NCI-H146 treated with DMSO at 0.1 percent for 48 hours (cell line): ENCODE results near the gene ELP4.

Source experiments
- DNase-seq: peaks from one replicate; lab custom pipeline; 2025; ENCODE audit not compliant: unreplicated experiment; lab: John Stamatoyannopoulos, UW

ELP4 gene

GRCh38 chr11:31798057-31798553 is 288.5 kb downstream of the ELP4 start:
- no peak for DNase-seq

- DNase-seq = no peak
Observed at GRCh38 chr11:31798554-31799434, 289.2 kb downstream of the ELP4 start.

DNA sequence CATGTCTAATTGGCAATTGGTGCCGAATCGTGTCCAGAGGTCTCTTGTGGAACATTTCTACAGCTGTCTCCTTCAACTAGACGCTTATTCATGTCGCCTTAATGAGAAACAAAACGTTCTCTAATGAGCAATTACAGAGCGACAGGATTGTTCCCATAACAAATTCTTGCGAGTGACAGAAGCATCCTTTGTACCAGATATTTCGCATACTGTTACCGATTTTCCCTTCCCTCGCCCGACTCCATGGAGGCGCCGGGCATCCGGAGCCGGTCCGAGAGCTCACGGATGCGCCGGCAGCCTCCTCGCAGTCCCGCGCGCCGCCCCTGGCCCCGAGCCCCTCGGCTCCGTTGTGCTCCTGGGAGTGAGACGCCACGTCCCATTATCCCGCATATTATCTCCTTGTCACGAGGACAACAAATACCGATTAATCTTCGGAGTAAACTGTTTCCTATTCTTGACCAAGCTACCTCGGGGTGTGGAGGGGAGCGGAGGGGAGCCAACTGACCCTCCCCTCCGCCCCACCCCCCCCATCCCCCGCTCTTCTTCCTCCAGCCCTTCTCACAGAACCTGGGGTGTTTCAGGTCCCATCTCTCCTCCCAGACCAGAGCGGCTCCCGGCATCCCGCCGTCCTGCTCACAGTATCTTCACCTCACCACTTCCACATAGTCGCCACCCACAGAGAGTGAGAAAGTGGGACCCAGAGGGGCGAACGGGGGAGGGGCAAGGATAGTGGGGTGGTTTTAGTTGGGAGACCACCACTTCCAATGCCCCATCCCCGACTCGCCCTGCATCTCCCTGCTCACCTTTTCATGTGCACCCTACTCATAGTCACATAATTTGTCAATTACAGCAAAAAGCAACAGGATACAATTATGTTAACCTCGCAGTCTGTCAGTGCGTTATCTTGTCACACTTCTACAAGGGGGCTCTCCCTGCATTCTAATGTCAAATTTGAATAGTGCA is 290.1 kb downstream of the ELP4 start:
- no peak for DNase-seq

GRCh38 chr11:31800398-31801265 is 291.1 kb downstream of the ELP4 start:
- no peak for DNase-seq

DNA sequence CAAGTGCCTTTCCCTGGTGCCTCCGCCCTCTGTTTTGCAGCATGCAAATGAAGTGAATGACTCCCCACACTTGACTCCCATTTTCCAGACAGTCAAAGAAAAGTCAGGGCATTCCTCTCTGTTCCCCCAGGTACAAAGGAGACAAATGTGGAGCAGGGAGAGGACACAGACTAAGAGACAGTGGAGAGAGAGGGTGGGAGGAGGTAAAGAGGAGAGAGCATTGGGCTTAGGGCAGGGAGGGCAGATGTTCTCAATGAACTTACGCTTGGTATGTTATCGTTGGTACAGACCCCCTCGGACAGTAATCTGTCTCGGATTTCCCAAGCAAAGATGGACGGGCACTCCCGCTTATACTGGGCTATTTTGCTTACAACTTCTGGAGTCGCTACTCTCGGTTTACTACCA is 291.7 kb downstream of the ELP4 start:
- no peak for DNase-seq

DNA sequence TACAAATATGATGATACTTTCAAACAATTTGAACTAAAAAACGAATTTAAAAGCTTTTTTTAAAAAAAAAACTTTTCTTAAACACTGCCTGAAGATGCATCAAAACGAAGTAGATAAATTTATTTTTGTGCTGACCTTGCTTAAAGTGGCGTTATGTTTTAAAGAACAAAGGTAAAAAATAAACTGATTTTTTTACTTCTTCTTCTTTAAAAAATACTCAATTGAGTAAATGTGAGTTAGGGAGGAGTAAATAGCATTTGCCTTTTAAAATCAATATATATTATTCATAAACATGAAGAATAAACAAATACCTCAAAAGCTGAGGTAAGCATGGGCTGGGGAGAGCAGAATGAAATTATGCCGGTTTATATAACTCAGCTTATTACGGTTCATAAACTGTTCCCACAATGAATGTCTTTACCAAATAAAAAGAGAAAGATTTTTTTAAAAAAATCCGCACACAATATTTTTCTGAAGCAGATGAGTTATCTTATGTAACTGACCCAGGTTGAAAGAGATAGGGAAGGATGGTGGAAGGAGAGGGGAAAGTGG is 292.5 kb downstream of the ELP4 start:
- DNase-seq = no peak

DNA sequence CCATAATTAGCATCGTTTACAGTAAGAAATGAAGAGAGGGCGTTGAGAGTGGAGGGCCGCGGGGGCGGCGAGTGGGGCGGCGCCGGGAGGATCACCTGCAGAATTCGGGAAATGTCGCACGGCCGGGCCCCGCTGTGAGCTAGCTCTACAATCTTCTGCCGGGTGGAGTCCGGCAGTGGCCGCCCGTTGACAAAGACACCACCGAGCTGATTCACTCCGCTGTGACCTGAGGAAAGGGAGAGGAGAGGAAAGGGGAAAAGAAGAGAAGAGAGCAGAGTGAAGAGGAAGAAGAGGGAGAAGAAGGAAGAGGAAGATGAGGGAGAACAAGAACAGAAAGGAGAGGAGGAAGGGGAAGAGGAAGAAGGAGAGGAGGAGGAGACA is 293.0 kb downstream of the ELP4 start:
- DNase-seq = no peak

DNA sequence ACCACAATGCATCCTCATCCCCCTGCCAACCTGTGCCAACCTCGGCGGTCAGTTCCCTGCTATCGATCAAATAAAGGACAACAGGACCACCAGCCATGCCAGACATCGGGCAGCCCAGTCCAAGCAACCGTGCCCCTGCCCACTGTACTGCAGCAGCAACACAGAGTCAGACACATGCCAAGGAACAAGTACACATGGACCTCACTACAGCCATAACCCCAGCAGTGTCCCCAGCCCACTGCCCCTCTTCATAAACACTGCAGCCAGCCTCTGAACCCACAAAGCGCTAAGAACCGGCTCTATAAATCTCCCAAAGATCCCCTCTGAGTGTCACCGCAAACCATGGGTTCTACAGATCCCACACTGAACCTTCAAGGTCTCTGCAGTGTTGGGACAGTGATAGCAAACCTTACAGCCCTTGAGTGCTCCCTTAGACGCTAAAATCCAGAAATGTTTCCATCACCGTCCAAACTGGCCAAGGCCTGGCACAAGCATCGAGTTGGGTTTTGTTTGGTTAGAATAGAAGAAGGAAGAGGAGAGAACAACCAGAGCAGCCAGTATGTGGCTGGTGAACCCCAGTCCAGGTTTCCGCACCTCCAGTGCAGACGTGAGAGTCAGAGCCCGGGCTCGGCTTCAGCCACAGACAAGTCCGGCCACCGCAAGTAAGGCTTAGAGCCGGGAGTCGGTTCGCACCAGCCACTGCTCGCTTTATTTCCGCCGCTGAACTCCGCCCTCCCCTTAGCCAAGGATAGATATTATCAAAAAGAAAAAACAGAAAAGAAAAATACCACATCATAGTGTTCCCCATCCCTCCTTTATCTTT is 293.6 kb downstream of the ELP4 start:
- no peak for DNase-seq

DNA sequence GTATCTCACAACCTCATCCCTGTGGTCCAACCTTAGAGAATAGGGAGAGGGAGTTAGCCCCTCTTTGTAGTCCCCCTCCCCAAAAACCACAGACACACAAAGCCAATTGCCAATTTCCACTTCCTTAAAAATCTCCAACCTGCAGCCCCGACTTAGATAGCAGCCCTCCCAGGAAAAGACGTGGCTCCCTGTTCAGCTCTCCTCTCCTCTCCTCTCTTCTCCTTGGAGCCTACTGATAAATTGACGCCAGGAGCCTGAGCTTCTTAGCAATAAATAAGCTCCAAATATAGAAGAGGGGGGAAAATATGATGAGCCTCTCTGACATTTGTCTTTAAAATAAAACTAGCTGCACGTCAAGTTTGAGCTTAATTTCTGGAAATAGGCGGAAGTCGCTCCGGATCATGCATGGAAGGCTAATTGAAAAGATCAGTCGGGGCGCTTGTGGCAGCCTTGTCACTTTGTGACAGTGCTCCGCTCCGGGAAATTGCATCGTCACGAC is 294.3 kb downstream of the ELP4 start:
- DNase-seq = no peak

- no peak for DNase-seq
Observed at GRCh38 chr11:31804312-31805036, 294.9 kb downstream of the ELP4 start.

DNA sequence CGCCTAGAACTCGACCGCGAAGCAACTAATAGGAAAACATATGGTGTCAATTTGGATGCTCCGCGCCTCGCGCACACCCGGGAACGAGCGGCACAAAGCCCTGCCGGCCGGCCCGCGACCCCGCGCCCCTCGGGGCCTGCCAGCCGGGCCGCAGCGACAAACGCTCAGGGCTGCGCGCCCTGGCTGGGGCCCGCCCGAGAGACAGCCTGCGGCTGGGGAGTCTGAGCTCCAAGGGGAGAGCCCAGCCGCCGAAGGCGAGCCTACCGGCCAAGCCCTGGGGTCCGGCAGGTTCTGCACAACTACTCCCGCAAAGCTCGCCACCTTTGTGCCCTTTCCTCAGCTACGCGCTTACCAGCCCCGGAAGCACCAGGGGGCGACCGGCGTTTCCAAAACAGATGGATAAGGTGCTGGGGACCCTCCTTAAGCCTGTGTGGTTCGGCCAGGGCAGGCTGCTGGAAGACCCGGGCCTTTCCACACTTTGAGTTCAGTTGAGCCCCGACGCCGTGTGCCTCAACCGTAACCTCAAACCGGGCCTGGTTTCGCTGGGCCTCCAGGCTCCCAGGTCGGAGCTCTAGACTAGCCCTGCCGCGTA is 295.6 kb downstream of the ELP4 start:
- no peak for DNase-seq

GRCh38 chr11:31805629-31806185 is 296.1 kb downstream of the ELP4 start:
- DNase-seq = no peak

GRCh38 chr11:31806186-31806927 is 296.8 kb downstream of the ELP4 start:
- no peak for DNase-seq

GRCh38 chr11:31806928-31807798 is 297.6 kb downstream of the ELP4 start:
- no peak for DNase-seq

DNA sequence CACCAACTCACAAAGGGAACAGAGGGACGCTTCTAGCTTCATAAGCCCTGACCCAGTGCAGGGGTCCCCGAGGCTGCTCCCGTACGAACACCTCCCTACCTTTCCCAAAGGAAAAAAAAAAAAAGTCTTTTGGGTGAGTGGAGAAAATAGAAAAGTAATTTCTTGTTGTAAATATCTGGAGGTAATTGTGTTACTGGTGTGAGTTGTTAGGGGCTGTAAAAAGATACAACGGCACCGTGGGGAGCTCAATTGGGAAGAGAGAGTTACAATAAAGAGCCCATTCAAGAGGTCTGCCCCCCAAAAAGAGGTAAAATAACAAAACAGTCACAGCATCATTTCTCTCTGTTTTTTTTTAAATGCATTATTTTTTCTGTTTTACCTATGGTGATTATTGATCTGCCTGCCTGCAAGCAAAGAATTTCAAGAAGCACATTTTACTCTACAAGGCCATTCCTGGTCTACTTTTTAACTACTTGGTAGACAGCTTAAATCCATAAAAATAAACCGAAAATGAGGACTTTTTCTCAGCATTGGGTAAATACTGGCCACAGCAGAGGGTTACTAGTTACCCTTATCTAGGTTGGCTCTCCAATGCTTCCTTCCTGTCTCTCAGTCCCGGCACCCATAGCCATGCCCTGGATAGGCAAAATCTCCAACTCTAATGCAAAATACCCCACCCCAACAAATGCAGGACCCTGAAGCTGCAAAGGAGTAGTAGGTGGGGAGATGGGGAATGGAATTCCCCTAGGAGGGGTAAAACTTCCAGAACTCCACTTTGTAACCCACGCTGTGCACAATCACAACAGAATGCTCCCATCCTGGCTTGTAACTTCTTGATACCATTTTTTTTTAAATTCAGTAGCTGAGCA is 298.5 kb downstream of the ELP4 start:
- DNase-seq = no peak
